Effector memory CD4-positive, alpha-beta T cell (primary cell): ENCODE results near the gene FAM72A.
"Not testable (repeated sequence)": the region's sequence is repeated elsewhere in the genome, so short reads cannot be mapped to it uniquely, and the experiment has no call there.

ENCODE experiments used
- DNase-seq, 3 donors: peaks; one replicate each; pipeline ENCODE4 v3.0.0-alpha.2; 2020
- H3K27ac ChIP-seq: 2 replicates; pipeline ENCODE4 v1.7.0; 2013; ENCODE audit warnings: mild to moderate bottlenecking, low read length, moderate library complexity; ENCODE audit not compliant: insufficient read depth, poor library complexity, severe bottlenecking
- H3K27me3 ChIP-seq: replicated peaks from 2 replicates; pipeline ENCODE4 v1.7.0; 2013; ENCODE audit warnings: mild to moderate bottlenecking, low read length; ENCODE audit not compliant: insufficient read depth, control insufficient read depth, poor library complexity, severe bottlenecking
- H3K36me3 ChIP-seq: 2 replicates; pipeline ENCODE4 v1.7.0; 2013; ENCODE audit warnings: mild to moderate bottlenecking, low read length, moderate library complexity; ENCODE audit not compliant: control insufficient read depth, insufficient read depth
- H3K4me1 ChIP-seq: 2 replicates; pipeline ENCODE4 v1.7.0; 2013; ENCODE audit warnings: low read length, mild to moderate bottlenecking; ENCODE audit not compliant: control insufficient read depth, insufficient read depth, poor library complexity, severe bottlenecking
- H3K4me3 ChIP-seq: 2 replicates; pipeline ENCODE4 v1.7.0; 2013; ENCODE audit warnings: low read length, low read depth, mild to moderate bottlenecking; ENCODE audit not compliant: insufficient read depth, poor library complexity, severe bottlenecking
- H3K9me3 ChIP-seq: 2 replicates; pipeline ENCODE4 v1.7.0; 2013; ENCODE audit warnings: mild to moderate bottlenecking, low read length, moderate library complexity; ENCODE audit not compliant: control insufficient read depth

The FAM72A gene

GRCh38 chr1:206167350-206168029 is 35.1 kb downstream of the FAM72A start:
- not testable (repeated sequence) for H3K36me3 ChIP-seq, DNase-seq, H3K27me3 ChIP-seq, H3K27ac ChIP-seq, H3K9me3 ChIP-seq, H3K4me1 ChIP-seq, H3K4me3 ChIP-seq

DNA sequence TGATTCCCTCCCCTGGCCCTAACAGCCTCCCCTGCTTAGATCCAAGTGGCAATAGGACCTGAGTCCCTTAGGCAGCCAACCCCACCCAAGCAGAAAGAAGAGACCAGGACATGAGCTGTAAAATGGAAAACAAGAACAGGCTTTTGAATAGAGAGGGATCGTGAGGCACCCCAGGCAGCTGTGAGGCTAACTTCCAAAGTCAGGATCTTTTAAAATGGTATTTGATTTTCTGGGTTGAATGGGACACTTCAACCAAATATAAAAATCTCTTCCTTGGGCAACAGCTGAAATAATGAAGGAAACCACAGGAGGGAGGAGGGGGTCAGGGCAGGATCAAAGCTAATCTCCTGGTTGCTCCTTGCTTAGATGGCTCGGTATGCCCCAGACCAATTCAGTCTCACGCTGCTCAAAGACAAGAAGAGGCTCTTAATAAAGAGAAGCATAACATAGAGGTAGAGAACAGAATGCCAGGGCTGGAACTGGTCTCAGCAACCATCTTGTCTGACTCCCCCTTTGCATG is 56.8 kb downstream of the FAM72A start:
- no peaks in the 10 kb centered on the region for H3K9me3 ChIP-seq
- H3K4me3 ChIP-seq, result no peak overlapping the region
- DNase-seq, result no peak
- H3K27me3 ChIP-seq, result peaks cover 4% of the 10 kb centered on the region
- no peaks in the 10 kb centered on the region for H3K36me3 ChIP-seq
- H3K27ac ChIP-seq, result no peak overlapping the region
- H3K4me1 ChIP-seq, result no peaks in the 10 kb centered on the region

GRCh38 chr1:206144605-206145004 is 58.0 kb downstream of the FAM72A start:
- DNase-seq, result no peak
- Histone ChIP-seq H3K9me3 (no peaks in the 10 kb centered on the region), H3K4me1 (no peaks in the 10 kb centered on the region), H3K27me3 (peaks cover 4% of the 10 kb centered on the region), H3K4me3 (no peak overlapping the region), H3K36me3 (no peaks in the 10 kb centered on the region), H3K27ac (no peak overlapping the region)

GRCh38 chr1:206143537-206144172 is 59.0 kb downstream of the FAM72A start:
- peaks cover 4% of the 10 kb centered on the region for H3K27me3 ChIP-seq
- no peaks in the 10 kb centered on the region for H3K9me3 ChIP-seq
- H3K4me3 ChIP-seq, result no peak overlapping the region
- H3K4me1 ChIP-seq, result no peaks in the 10 kb centered on the region
- DNase-seq, result no peak
- no peaks in the 10 kb centered on the region for H3K36me3 ChIP-seq
- H3K27ac ChIP-seq, result no peak overlapping the region

DNA sequence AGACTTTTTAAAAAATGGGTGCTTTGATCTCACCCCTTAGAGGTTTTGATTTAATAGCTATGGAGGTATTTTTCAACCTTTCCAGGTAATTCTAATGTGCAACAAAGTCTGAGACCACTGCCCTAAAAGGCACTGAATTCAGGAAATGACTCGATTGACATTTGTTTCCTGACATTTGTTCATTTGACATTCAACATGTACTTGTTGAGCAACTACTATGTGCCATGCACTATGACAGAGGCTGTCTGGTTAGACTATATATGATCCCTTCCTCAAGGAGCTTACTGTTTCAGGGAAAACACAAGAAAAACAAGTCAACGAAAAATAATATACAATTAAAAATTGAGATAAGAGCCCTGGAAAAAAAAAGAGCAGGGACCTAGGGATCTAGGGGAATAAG is 59.9 kb downstream of the FAM72A start:
- no peak for DNase-seq
- Histone ChIP-seq H3K27ac (no peak overlapping the region), H3K27me3 (peaks cover 4% of the 10 kb centered on the region)

DNA sequence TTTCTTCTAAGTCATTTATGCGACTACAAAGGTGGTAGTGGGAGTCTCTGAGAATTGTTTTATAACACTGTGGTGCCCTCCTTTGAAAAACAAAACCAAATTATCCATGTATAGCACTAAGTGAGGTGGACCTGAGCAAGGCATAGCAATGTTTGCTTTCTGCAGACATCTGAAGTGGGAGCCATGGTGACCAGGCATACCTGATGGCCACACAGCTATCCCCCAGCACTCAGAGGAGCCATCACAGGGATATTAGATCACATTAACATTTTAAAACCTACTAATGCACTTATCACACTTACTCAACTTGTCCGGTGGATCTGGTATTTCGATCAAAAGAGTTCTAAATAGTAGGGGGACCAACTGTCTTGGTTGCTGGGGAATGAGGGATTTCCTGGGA is 60.6 kb downstream of the FAM72A start:
- Histone ChIP-seq H3K4me1 (no peaks in the 10 kb centered on the region), H3K27ac (no peak overlapping the region), H3K4me3 (no peak overlapping the region), H3K36me3 (no peaks in the 10 kb centered on the region), H3K27me3 (peaks cover 4% of the 10 kb centered on the region), H3K9me3 (no peaks in the 10 kb centered on the region)
- no peak for DNase-seq

More for the DNA sequence above, 59.9 kb downstream of the FAM72A start:
- H3K36me3 ChIP-seq, result no peaks in the 10 kb centered on the region
- H3K9me3 ChIP-seq, result no peaks in the 10 kb centered on the region
- no peaks in the 10 kb centered on the region for H3K4me1 ChIP-seq
- no peak overlapping the region for H3K4me3 ChIP-seq

DNA sequence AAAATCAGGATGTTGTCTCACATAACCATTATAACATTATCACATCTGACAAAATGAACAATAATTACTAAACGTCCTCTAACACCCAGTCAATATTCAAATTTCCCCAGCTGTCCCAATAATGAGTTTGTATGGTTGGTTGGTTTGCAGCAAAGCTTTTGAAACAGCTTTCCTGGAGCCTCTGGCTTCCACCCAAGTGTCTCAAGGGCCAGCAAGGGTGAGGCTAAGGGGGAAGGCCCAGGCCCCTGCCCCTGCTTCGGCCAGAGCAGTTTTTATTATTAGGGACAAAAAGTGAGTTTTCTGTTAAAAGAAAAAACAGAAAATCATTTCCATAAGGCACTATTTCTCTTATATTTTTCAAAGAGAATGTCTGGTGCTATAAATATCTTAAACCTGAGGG is 66.4 kb downstream of the FAM72A start:
- H3K27me3 ChIP-seq, result no peaks in the 10 kb centered on the region
- no peaks in the 10 kb centered on the region for H3K9me3 ChIP-seq
- no peak overlapping the region for H3K27ac ChIP-seq
- H3K4me1 ChIP-seq, result no peaks in the 10 kb centered on the region
- H3K4me3 ChIP-seq, result no peak overlapping the region
- DNase-seq, result no peak
- no peaks in the 10 kb centered on the region for H3K36me3 ChIP-seq
